ENCODE results near the gene BRMS1. TPM values are rescaled to one million over a fixed set of nuclear protein-coding genes. Genes with fewer than 3 reads are reported as not detected.
A peak's percentile ranks its signal among the peaks of the same experiment; 100 is the strongest.

Gene BRMS1
- total RNA-seq, 3 donors from 2014 or later (not counting 1 experiment from before 2014, with no cell fraction given) = 48.1 to 55.6 (median 48.2) TPM

- Histone ChIP-seq H3K4me3 (ENCODE audit: low read length) (peak overlapping the region; percentile 69), H3K9me3 (ENCODE audit: control insufficient read depth, insufficient read depth, low read length) (no peaks in the 10 kb centered on the region), H3K27ac (ENCODE audit: low read length) (peak overlapping the region; percentile 72), H3K36me3 (ENCODE audit: control insufficient read depth, insufficient read depth, low read length) (no peaks in the 10 kb centered on the region), H3K4me1 (ENCODE audit: control insufficient read depth, insufficient read depth, low read length) (peaks cover 37% of the 10 kb centered on the region), H3K27me3 (ENCODE audit: control insufficient read depth, insufficient read depth, low read length) (peaks cover 11% of the 10 kb centered on the region)
- intact Hi-C loops (cut with micrococcal nuclease) = loop anchor here (1.0 kb wide), 1 partner anchor 21 kb away; the partner anchor contains the start of gene RAB1B
- WGBS (ENCODE audit: insufficient coverage) = 11% methylated on average over 36 of the region's 36 CpGs
- H3K27ac Mint-ChIP-seq = peak overlapping the region; percentile 87 to 89
- peak; percentile 63 to 85 for DNase-seq
- H3K4me3 Mint-ChIP-seq = peak overlapping the region; percentile 96
- H3K9me3 Mint-ChIP-seq = no peaks in the 10 kb centered on the region
- ATAC-seq = peak; percentile 35 to 50 (median 38)
- no peaks in the 10 kb centered on the region for H3K36me3 Mint-ChIP-seq
- peaks cover 24 to 43% of the 10 kb centered on the region in 2 donors for H3K4me1 Mint-ChIP-seq
- no peak for TF ChIP-seq CTCF (IDR thresholded peaks at IDR 0.05)
- peaks cover 28% of the 10 kb centered on the region in 2 donors for H3K27me3 Mint-ChIP-seq (ENCODE audit: low read depth in 2 of 2)
Observed at GRCh38 chr11:66289548-66290329, 55.2 kb downstream of the BRMS1 start.

- Histone ChIP-seq H3K4me1 (ENCODE audit: control insufficient read depth, insufficient read depth, low read length) (peaks cover 37% of the 10 kb centered on the region), H3K36me3 (ENCODE audit: control insufficient read depth, insufficient read depth, low read length) (peaks cover 2% of the 10 kb centered on the region), H3K4me3 (ENCODE audit: low read length) (peak within 1 kb of the TSS; percentile 69), H3K27me3 (ENCODE audit: control insufficient read depth, insufficient read depth, low read length) (peaks cover 11% of the 10 kb centered on the region), H3K9me3 (ENCODE audit: control insufficient read depth, insufficient read depth, low read length) (no peaks in the 10 kb centered on the region), H3K27ac (ENCODE audit: low read length) (peak within 1 kb of the TSS; percentile 82)
- H3K9me3 Mint-ChIP-seq = no peaks in the 10 kb centered on the region
- peaks cover 28% of the 10 kb centered on the region in 2 donors for H3K27me3 Mint-ChIP-seq (ENCODE audit: low read depth in 2 of 2)
- peak within 1 kb of the TSS; percentile 87 to 89 for H3K27ac Mint-ChIP-seq
- H3K4me3 Mint-ChIP-seq = peak within 1 kb of the TSS; percentile 96
- TF ChIP-seq CTCF (IDR thresholded peaks at IDR 0.05) = no peak
- no peaks in the 10 kb centered on the region for H3K36me3 Mint-ChIP-seq
- ATAC-seq (peak; percentile 91 to 98 (median 91)), DNase-seq (peak; percentile 97 to 99)
- intact Hi-C loops (cut with micrococcal nuclease) = loop anchor here (1.0 kb wide), 1 partner anchor 21 kb away; the partner anchor contains the start of gene RAB1B
- H3K4me1 Mint-ChIP-seq = peaks cover 24 to 43% of the 10 kb centered on the region in 2 donors
- WGBS (ENCODE audit: insufficient coverage) = under 1% methylated on average over 87 of the region's 87 CpGs
Observed at GRCh38 chr11:66288671-66289547, 56.0 kb downstream of the BRMS1 start, which contains the start of gene YIF1A. Gene YIF1A (minus strand): TSS chr11:66289143. CDS start chr11:66288985, 158 bp downstream.

- H3K9me3 ChIP-seq (ENCODE audit: control insufficient read depth, insufficient read depth, low read length) = no peaks in the 10 kb centered on the region
- H3K4me1 ChIP-seq (ENCODE audit: control insufficient read depth, insufficient read depth, low read length) = peaks cover 39% of the 10 kb centered on the region
- peaks cover 3% of the 10 kb centered on the region for H3K36me3 ChIP-seq (ENCODE audit: control insufficient read depth, insufficient read depth, low read length)
- peak overlapping the region; percentile 90 for H3K4me3 Mint-ChIP-seq
- H3K4me3 ChIP-seq (ENCODE audit: low read length) = peak overlapping the region; percentile 69
- TF ChIP-seq CTCF (IDR thresholded peaks at IDR 0.05) = no peak
- 57% methylated on average over 20 of the region's 20 CpGs for WGBS (ENCODE audit: insufficient coverage)
- no peaks in the 10 kb centered on the region for H3K9me3 Mint-ChIP-seq
- ATAC-seq (no peak), DNase-seq (peak in 1 of 2 donors; percentile 19)
- peaks cover 11% of the 10 kb centered on the region for H3K27me3 ChIP-seq (ENCODE audit: control insufficient read depth, insufficient read depth, low read length)
- peak overlapping the region; percentile 87 to 89 for H3K27ac Mint-ChIP-seq
- H3K4me1 Mint-ChIP-seq = peaks cover 24 to 46% of the 10 kb centered on the region in 2 donors
- peaks cover 20 to 21% of the 10 kb centered on the region in 2 donors for H3K27me3 Mint-ChIP-seq (ENCODE audit: low read depth in 2 of 2)
- intact Hi-C loops (cut with micrococcal nuclease) = no loop called here
- H3K27ac ChIP-seq (ENCODE audit: low read length) = peak overlapping the region; percentile 82
- no peaks in the 10 kb centered on the region for H3K36me3 Mint-ChIP-seq
Observed at GRCh38 chr11:66287889-66288670, 56.8 kb downstream of the BRMS1 start.

Other genes starting within 250 kb of the BRMS1 start
- gene KLC2, start 87.4 kb downstream of the BRMS1 start, total RNA-seq = 10 to 100 TPM; 22.9 to 32.0 (median 27.6) TPM
- gene RAB1B, start 76.5 kb downstream of the BRMS1 start, total RNA-seq = 100 to 1,000 TPM; 116 to 144 (median 132) TPM
- 1 to 10 TPM; 6.3 to 8.8 (median 7.1) TPM for gene CNIH2, start 66.9 kb downstream of the BRMS1 start, total RNA-seq
- gene YIF1A, start 56.0 kb downstream of the BRMS1 start, total RNA-seq = 10 to 100 TPM; 21.9 to 28.5 (median 23.6) TPM
- gene TMEM151A, start 53.2 kb downstream of the BRMS1 start, total RNA-seq = not detected
- gene CD248, start 28.1 kb downstream of the BRMS1 start, total RNA-seq = under 1 TPM; 0.23 to 0.40 (median 0.32) TPM
- 1 to 10 TPM; 1.3 to 7.9 (median 2.5) TPM for gene RIN1, start 8.7 kb downstream of the BRMS1 start, total RNA-seq
- 1 to 10 TPM; 2.0 to 4.2 (median 2.5) TPM for gene B4GAT1, start 2.5 kb upstream of the BRMS1 start, total RNA-seq
- 1 to 10 TPM; 1.5 to 1.8 (median 1.6) TPM for gene SLC29A2, start 26.7 kb upstream of the BRMS1 start, total RNA-seq
- gene NPAS4, start 75.9 kb upstream of the BRMS1 start, total RNA-seq = not detected
- gene MRPL11, start 93.7 kb upstream of the BRMS1 start, total RNA-seq = 10 to 100 TPM; 20.7 to 24.2 (median 23.9) TPM
- gene PELI3, start 121.8 kb upstream of the BRMS1 start, total RNA-seq = 1 to 10 TPM; 5.3 to 6.3 (median 5.6) TPM
- 10 to 100 TPM; 37.4 to 42.9 (median 38.6) TPM for gene DPP3, start 135.3 kb upstream of the BRMS1 start, total RNA-seq
- 10 to 100 TPM; 12.5 to 22.5 (median 18.1) TPM for gene BBS1, start 165.5 kb upstream of the BRMS1 start, total RNA-seq
- 10 to 100 TPM; 18.5 to 34.9 (median 28.9) TPM for gene ZDHHC24, start 200.9 kb upstream of the BRMS1 start, total RNA-seq
- gene ACTN3, start 201.8 kb upstream of the BRMS1 start, total RNA-seq = under 1 TPM; 0.33 to 1.00 (median 0.50) TPM
- gene CTSF, start 223.5 kb upstream of the BRMS1 start, total RNA-seq = 10 to 100 TPM; 17.1 to 27.0 (median 24.8) TPM
- gene CCDC87, start 248.0 kb upstream of the BRMS1 start, total RNA-seq = under 1 TPM; 0.40 to 0.68 (median 0.49) TPM
- gene CCS, start 248.1 kb upstream of the BRMS1 start, total RNA-seq = 10 to 100 TPM; 27.1 to 35.6 (median 32.4) TPM

Measured in natural killer cell (primary cell).